GM18517 (cell line): Measurements from ENCODE around the gene SRGAP1.

Experiments
- ATAC-seq: cut with Tn5 transposase; IDR thresholded peaks from one replicate; pipeline ENCODE4 v1.9.1; 2021; ENCODE audit warnings: mild to moderate bottlenecking, moderate library complexity; ENCODE audit not compliant: unreplicated experiment

SRGAP1 gene

GRCh38 chr12:63844391-63845341 is at the start of gene SRGAP1:
Gene SRGAP1, plus strand, starts transcription at chr12:63844700. Its CDS starts 117 bp downstream, at chr12:63844817.
- no peak for ATAC-seq

DNA sequence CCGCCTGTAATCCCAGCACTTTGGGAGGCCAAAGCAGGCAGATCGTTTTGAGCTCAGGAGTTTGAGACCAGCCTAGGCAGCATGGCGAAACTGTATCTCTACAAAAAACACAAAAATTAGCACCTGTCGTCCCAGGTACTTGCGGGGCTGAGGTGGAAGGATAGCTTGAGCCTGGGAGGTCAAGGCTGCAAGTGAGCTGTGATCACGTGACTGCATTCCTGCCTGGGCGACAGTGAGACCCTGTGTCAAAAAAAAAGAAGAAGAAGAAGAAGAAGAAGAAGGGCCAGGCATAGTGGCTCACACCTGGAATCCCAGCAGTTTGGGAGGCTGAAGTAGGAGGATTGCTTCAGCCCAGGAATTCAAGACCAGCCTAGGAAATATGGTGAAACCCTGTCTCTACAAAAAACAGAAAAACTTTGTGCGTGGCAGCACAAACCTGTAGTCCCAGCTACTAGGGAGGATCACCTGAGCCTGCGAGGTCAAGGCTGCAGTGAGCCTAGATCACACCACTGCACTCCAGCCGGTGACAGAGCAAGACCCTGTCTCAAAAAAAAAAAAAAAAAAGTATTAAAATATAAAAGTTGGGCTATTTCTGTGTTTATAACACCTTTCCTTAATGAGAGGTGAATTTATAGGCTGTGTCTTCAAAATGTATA is 49.3 kb upstream of the SRGAP1 start:
- ATAC-seq = no peak

DNA sequence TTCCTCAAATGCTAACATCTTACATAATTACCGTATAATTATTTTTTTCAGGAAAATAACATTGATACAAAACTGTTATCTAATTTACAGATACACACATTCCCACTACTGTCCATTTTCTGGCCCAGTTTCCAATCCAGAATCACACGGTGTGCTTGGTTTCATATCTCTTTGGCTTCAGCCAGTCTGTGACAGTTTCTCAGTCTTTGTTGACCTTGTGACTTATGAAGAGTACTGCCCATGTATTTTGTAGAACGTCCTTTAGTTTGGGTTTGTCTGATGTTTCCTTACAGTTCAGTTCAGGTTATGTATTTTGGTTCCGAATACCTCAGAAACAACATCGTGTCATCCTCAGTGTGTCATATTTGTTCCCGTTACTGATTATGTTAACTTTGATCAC is 48.6 kb upstream of the SRGAP1 start:
- ATAC-seq = no peak

- no peak for ATAC-seq
These were observed 42.4 kb upstream of the SRGAP1 start for GRCh38 chr12:63802012-63802608.

GRCh38 chr12:63804746-63805145 is 39.8 kb upstream of the SRGAP1 start:
- ATAC-seq = no peak

DNA sequence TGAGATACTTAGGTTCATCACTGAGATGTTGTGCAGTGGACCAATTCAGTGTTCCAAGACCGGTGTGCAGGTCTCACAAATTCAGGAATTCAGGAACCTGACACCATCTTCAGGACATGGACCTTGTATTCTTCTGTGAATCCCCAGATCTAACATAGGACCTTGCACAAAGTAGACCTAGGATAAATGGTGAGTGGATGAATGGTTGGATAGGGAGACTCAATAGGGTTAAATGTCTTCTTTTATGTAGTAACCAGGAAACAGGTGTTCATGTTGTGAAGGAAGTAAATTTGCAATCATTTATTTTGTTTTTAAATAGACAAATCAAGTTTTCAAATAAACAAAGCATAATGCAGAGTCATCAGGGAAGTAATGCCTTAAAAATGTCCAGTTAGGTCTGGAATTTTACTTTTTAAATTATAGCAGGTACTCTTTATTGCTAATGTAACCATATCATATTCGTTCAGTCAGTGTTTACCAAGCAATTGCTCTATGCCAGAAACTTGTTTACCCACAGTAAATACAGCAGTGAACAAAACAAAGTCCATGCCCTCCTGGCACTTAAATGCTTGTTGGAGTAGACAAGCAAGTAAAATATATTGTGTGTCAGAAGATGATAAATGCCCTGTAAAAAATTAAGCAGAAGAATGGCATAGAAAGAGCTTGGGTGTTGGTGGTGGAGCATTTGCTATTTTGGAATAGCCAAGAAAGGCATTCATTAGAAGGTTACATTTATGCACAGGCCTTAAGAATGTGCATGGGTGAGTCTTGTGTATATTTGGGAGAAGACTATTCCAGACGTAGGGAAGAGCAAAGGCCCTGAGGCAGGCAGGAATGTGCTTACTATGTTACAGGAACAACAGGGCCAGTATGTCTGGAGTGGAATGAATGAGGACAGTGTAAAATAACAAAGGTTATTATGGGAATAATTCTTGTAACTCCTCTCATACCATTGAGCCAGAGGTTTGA is 38.5 kb upstream of the SRGAP1 start:
- no peak for ATAC-seq

- ATAC-seq = no peak
These were observed 35.9 kb upstream of the SRGAP1 start for GRCh38 chr12:63808631-63809030.

- ATAC-seq = no peak
These were observed 34.9 kb upstream of the SRGAP1 start for GRCh38 chr12:63809566-63809965.

DNA sequence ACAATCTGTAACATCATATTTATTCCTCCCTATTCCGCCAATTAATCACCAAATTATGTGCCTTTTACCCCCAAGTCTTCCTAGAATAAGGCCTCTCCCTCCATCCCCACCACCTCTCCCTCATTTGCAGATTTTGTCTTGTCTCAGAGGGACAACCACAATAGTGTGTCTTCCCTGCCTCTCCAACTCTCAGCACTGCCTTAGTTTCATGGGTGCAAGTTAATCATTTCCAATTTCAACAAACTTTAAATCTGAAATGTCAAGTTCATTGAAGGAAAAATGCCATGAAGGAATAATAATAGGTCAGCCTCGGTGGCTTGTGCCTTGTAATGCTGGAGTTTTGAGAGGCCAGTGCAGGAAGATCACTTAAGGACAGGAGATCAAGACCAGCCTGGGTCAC is 33.2 kb upstream of the SRGAP1 start:
- no peak for ATAC-seq

- ATAC-seq = no peak
These were observed 32.7 kb upstream of the SRGAP1 start for GRCh38 chr12:63811755-63812154.

- no peak for ATAC-seq
These were observed 30.2 kb upstream of the SRGAP1 start for GRCh38 chr12:63814146-63814772.

- ATAC-seq = no peak
These were observed 29.0 kb upstream of the SRGAP1 start for GRCh38 chr12:63815482-63815852.

DNA sequence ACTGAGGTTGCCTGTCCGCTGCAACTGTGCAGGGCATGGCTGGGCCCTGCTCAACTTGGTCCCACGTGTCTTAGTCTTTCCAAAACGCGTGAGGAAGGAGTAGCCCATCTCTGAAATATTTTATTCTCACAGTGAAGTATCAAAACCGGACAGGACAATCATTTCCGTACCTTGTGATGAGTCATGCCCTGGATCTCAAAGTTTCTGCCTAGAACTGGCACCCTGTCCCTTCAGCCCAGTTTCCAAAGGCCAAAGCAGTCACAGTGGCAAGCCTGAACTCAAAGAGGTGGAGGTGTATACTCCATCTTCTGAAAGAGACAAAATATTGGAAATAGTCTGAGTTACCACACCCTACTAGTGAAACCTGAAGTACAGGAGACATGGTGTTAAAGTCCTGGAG is 28.5 kb upstream of the SRGAP1 start:
- peak; percentile 61 for ATAC-seq

- no peak for ATAC-seq
These were observed 24.1 kb upstream of the SRGAP1 start for GRCh38 chr12:63820427-63820826.

DNA sequence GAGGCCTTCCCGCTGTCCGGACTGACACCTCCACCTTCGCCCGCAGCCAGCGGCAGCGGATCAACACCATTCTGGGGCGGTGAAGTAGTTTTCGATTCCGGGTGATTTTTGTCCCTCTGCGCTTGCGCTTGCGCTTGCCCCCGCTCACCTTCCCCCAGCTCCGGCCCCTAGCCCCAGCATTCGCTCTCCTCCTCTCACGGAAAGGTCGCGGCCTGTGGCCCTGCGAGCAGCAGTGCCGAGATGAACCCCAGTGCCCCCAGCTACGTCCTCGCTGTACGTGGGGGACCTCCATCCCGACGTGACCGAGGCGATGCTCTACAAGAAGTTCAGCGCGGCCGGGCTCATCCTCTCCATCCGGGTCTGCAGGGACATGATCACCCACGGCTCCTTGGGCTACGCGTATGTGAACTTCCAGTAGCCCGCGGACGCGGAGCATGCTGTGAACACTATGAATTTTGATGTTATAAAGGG is 22.7 kb upstream of the SRGAP1 start:
- no peak for ATAC-seq

GRCh38 chr12:63822352-63822751 is 22.1 kb upstream of the SRGAP1 start:
- no peak for ATAC-seq

DNA sequence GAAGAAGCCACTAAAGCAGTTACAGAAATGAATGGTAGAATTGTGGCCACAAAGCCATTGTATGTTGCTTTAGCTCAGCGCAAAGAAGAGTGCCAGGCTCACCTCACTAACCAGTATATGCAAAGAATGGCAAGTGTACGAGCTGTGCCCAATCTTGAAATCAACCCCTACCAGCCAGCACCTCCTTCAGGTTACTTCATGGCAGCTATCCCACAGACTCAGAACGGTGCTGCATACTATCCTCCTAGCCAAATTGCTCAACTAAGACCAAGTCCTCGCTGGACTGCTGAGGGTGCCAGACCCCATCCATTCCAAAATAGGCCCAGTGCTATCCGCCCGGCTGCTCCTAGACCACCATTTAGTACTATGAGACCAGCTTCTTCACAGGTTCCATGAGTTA is 21.5 kb upstream of the SRGAP1 start:
- ATAC-seq = no peak

DNA sequence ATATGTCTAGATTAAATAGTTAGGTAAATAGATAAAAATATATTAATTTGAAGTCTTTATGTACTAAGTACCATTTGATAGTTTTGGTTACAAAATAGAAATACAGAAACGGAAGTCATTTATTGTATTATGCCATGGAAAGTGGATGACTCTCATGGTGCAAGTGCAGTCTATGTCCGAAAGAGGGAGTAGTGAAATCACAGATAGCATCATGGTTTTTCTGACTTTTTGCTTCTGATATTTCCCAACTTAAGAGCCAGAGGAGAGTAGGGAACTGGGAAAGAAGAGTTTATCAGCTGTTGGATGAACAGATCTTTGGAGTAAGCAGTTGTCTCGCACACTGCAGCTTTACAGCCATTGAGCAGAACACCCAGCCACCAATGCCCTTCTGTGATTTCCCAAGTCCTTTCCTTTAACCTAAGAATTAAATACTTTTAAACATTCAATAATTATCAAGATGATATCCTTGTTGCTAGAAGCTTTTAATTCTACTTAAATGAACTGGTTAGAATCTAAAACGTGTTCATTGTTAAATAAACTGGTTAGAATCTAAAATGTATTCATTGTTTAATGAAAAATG is 18.4 kb upstream of the SRGAP1 start:
- peak; percentile 85 for ATAC-seq

DNA sequence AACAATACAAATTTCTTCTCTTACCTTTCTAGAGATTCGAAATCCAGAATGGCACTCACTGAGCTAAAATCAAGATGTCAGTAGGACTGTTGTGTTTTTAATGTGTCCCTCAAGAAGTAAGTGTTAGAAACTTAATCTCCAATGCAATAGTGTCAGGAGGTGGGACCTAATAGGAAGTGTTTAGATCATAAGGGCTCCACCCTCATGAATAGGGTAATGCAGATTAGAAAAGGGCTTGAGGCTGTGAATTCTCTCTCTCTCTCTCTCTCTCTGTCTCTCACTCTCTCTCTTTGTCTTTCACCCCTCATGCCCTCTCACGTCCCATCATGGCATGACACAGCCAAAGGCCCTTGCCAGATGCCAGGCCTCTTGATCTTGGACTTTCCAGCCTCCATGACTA is 15.6 kb upstream of the SRGAP1 start:
- ATAC-seq = no peak

- no peak for ATAC-seq
These were observed 8.5 kb upstream of the SRGAP1 start for GRCh38 chr12:63836046-63836445.
